ENCODE measurements around the gene STEAP4.
"Not testable (repeated sequence)": the region's sequence is repeated elsewhere in the genome, so short reads cannot be mapped to it uniquely, and the experiment has no call there.

STEAP4 gene

DNA sequence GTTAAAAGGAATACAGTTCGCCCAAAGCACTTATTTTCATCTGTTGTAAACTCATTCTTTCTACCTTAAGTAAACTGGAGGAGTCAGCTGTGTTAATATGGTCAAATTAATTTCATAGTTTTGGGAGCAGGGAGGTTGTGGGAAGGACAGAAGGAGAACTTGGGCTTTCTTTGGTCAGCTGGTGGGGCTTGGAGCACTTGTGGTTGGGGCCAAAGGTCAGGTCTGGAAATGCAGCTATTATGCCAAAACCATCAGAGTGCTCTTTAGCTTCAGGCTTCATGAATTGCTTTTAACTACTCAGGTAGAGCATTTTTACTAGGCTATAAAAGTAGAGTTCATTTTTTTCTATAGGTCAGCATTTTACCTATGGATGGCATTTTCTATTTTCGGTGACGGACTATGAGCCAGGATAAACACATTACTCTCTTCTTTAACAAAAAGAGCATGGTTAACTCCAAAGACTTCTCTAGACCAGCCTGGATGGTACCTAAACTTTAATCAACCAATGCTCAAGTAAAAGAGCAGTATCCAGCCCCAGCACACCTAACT is 30.0 kb downstream of the STEAP4 start:
- TF ChIP-seq, protein P1, sequence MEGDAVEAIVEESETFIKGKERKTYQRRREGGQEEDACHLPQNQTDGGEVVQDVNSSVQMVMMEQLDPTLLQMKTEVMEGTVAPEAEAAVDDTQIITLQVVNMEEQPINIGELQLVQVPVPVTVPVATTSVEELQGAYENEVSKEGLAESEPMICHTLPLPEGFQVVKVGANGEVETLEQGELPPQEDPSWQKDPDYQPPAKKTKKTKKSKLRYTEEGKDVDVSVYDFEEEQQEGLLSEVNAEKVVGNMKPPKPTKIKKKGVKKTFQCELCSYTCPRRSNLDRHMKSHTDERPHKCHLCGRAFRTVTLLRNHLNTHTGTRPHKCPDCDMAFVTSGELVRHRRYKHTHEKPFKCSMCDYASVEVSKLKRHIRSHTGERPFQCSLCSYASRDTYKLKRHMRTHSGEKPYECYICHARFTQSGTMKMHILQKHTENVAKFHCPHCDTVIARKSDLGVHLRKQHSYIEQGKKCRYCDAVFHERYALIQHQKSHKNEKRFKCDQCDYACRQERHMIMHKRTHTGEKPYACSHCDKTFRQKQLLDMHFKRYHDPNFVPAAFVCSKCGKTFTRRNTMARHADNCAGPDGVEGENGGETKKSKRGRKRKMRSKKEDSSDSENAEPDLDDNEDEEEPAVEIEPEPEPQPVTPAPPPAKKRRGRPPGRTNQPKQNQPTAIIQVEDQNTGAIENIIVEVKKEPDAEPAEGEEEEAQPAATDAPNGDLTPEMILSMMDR (IDR thresholded peaks at IDR 0.05; ENCODE audit: unreplicated experiment in 3 of 3) = no peak
- Mint-ChIP-seq H3K27ac (no peak overlapping the region), H3K27me3 (ENCODE audit: low read depth) (no peaks in the 10 kb centered on the region), H3K9me3 (no peaks in the 10 kb centered on the region), H3K36me3 (ENCODE audit: low read depth) (no peaks in the 10 kb centered on the region), H3K4me1 (no peaks in the 10 kb centered on the region), H3K4me3 (no peak overlapping the region)

DNA sequence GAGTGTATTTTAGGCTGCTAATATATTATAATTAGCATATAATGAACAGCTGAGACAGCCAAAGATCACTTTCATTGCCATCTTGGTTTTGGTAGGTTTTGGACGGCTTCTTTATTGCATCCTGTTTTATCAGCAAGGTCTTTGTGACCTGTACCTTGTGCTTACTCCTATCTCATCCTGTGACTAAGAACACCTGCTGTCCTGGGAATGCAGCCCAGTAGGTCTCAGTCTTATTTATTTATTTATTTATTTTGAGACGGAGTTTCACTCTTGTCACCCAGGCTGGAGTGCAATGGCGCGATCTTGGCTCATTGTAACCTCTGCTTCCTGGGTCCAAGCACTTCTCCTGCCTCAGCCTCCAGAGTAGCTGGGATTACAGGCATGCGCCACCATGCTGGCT is 31.8 kb downstream of the STEAP4 start:
- not testable (repeated sequence) for H3K9me3 Mint-ChIP-seq; H3K27me3 Mint-ChIP-seq (ENCODE audit: low read depth); H3K4me1 Mint-ChIP-seq; H3K36me3 Mint-ChIP-seq (ENCODE audit: low read depth); H3K27ac Mint-ChIP-seq; H3K4me3 Mint-ChIP-seq

GRCh38 chr7:88269586-88269985 is 37.1 kb downstream of the STEAP4 start:
- Mint-ChIP-seq H3K27ac (no peak overlapping the region), H3K27me3 (ENCODE audit: low read depth) (peaks cover 5% of the 10 kb centered on the region), H3K9me3 (peaks cover 6% of the 10 kb centered on the region)

GRCh38 chr7:88268858-88269257 is 37.8 kb downstream of the STEAP4 start:
- Mint-ChIP-seq H3K4me3 (no peak overlapping the region), H3K36me3 (ENCODE audit: low read depth) (peaks cover 5% of the 10 kb centered on the region), H3K27ac (no peak overlapping the region), H3K27me3 (ENCODE audit: low read depth) (peaks cover 5% of the 10 kb centered on the region), H3K4me1 (peaks cover 7% of the 10 kb centered on the region), H3K9me3 (peaks cover 8% of the 10 kb centered on the region)
- TF ChIP-seq, protein P1 (IDR thresholded peaks at IDR 0.05; ENCODE audit: unreplicated experiment in 3 of 3) = no peak

More at GRCh38 chr7:88269586-88269985, 37.1 kb downstream of the STEAP4 start:
- Mint-ChIP-seq H3K4me3 (no peak overlapping the region), H3K4me1 (peaks cover 4% of the 10 kb centered on the region), H3K36me3 (ENCODE audit: low read depth) (peaks cover 5% of the 10 kb centered on the region)
- TF ChIP-seq, protein P1 (IDR thresholded peaks at IDR 0.05; ENCODE audit: unreplicated experiment in 3 of 3) = no peak

GRCh38 chr7:88268051-88268450 is 38.6 kb downstream of the STEAP4 start:
- peaks cover 10% of the 10 kb centered on the region for H3K9me3 Mint-ChIP-seq
- H3K4me1 Mint-ChIP-seq = peaks cover 11% of the 10 kb centered on the region
- peaks cover 5% of the 10 kb centered on the region for H3K36me3 Mint-ChIP-seq (ENCODE audit: low read depth)
- no peak overlapping the region for H3K27ac Mint-ChIP-seq
- TF ChIP-seq, protein P1 (IDR thresholded peaks at IDR 0.05; ENCODE audit: unreplicated experiment in 3 of 3) = no peak
- no peak overlapping the region for H3K4me3 Mint-ChIP-seq
- H3K27me3 Mint-ChIP-seq (ENCODE audit: low read depth) = peaks cover 5% of the 10 kb centered on the region

- peaks cover 11% of the 10 kb centered on the region for H3K4me1 Mint-ChIP-seq
- H3K4me3 Mint-ChIP-seq = no peak overlapping the region
- H3K9me3 Mint-ChIP-seq = peaks cover 10% of the 10 kb centered on the region
- no peak overlapping the region for H3K27ac Mint-ChIP-seq
- peaks cover 5% of the 10 kb centered on the region for H3K36me3 Mint-ChIP-seq (ENCODE audit: low read depth)
- peaks cover 5% of the 10 kb centered on the region for H3K27me3 Mint-ChIP-seq (ENCODE audit: low read depth)
- TF ChIP-seq, protein P1 (IDR thresholded peaks at IDR 0.05; ENCODE audit: unreplicated experiment in 3 of 3) = no peak
Measured at GRCh38 chr7:88267421-88267820, 39.3 kb downstream of the STEAP4 start.

- H3K4me1 Mint-ChIP-seq = peaks cover 11% of the 10 kb centered on the region
- not testable (repeated sequence) for H3K27me3 Mint-ChIP-seq (ENCODE audit: low read depth); H3K27ac Mint-ChIP-seq; H3K9me3 Mint-ChIP-seq; H3K36me3 Mint-ChIP-seq (ENCODE audit: low read depth); H3K4me3 Mint-ChIP-seq
Measured at GRCh38 chr7:88264987-88265386, 41.7 kb downstream of the STEAP4 start.

Data from nephron (organoid).